SK-MEL-5 (cell line): ENCODE measurements around the gene CCNQ. TPM values are rescaled to one million over a fixed set of nuclear protein-coding genes. Genes with fewer than 3 reads are reported as not detected.
A peak's percentile ranks its signal among the peaks of the same experiment; 100 is the strongest.

ENCODE experiments used
- DNase-seq: peaks from one replicate; pipeline ENCODE4 v3.0.0-alpha.2; 2016; ENCODE audit warnings: low read depth, low spot score
- in situ Hi-C: cut with HindIII; loops from 2 replicates; pipeline ENCODE4 v1.10.0; 2016; ENCODE audit warnings: low sequenced_read_pairs, high pct_unique_total_duplicates, low pct_unique_long_range_greater_than_20kb
- total RNA-seq: library from RNA; depleted of rRNA; stranded (reverse); fragments of >200 nt; shearing (Covaris generic); gene quantifications from 2 replicates; pipeline ENCODE4 v1.2.3, GENCODE V29; 2014

Gene CCNQ
- total RNA-seq, 1 experiment from 2014 or later, result 44.4 TPM

DNA sequence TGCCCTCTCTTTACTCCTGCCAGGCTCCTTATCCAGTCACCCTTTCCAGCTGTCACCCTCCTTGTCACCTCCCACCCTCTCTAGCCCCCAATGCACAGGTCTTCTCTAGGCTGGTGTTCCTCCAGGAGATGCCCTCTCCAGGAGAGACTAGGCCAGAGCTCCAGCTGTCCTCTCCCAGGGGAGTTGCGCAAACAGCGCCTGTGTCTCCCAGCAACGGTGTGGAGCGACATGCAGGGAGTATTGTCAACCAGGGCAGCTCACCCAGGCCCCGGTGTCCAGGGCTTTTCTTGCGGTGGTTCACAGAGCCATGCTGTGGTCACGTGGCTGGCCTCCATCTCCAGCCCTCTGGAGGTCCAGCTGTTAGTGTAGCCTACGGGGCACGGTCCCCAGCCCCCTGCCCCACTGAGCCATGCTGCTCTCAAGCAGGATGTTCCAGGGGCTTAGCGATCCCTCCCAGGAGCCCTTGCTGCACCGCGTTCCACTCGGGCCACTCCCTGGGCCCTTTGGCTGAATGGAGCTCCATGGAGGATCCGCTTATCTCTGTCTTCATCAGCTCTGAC, 34.8 kb downstream of the CCNQ start:
- in situ Hi-C loops, result no loop called here
- no peak for DNase-seq

DNA sequence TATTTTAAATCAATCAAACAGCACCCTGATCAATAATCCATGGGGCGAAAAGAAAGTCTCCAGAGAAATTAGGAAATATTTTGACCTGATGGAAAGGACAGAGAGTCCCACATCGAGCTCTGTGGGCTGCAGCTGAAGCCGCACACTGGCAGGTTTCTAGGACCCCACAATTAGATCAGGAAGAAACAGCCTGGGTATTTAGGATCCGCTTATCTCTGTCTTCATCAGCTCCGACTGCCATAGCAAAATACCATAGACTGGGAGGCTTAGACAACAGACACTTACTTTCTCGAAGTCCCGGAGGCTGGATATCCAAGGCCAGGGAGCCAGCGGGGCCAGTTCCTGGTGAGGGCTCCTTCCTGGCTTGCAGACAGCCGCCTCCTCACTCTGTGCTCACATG, 36.4 kb downstream of the CCNQ start:
- in situ Hi-C loops, result no loop called here
- DNase-seq, result no peak

DNA sequence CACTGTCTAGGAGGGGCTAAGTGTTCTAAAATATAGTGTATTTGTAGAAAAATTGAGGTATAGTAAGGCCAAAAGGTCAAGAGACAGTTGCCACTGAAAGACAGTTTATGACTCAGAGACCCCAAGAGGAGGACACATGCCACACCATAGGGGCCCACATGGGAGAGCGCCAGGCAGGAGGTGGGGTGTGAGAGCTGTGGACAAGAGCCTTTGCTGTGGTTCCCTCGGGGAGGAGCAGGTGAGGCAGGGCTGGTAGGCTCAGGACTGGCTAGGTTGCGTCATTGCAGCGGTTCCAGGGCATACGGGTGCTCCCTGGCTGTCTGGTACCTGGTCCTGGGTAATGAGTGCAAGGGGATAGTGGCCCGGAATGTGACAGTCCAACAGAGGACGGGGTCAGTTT, 37.6 kb downstream of the CCNQ start:
- DNase-seq, result no peak
- in situ Hi-C loops, result no loop called here

DNA sequence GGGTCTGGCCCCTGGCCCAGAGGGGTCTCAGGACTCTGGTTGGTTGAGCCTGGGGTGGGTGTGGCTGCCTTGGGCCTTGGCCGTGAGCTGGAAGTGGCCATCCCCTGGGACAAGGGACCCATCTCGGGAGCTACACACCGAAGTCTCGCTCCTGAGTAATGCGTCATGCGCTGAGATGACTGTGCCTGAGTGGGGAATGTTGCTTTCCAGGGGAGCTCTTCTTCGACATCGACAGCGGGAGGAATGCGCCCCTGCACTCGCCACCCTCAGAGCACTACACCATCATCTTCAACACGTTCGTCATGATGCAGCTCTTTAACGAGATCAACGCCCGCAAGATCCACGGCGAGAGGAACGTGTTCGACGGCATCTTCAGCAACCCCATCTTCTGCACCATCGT, 38.5 kb downstream of the CCNQ start:
- DNase-seq, result no peak
- in situ Hi-C loops, result no loop called here

DNA sequence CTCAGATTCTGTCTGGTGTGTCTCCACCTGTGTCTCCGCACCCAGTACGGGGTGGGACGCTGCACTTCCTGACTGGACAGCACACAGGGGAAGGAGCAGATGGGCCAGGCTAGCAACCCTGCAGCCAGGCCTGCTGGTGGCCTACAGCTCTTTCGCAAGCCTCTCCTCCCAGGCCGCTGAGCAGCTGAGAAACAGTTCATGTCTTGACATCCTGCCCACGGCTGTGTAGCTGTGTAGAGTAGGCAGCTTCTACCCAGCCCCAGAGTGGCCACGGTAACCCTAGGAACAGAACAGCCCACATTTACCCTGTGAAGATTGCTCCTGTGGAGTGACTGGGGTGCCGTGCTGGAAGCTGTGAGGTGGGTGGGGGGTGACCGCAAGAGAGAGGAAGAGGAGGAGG, 38.9 kb downstream of the CCNQ start:
- DNase-seq, result no peak
- in situ Hi-C loops, result no loop called here

DNA sequence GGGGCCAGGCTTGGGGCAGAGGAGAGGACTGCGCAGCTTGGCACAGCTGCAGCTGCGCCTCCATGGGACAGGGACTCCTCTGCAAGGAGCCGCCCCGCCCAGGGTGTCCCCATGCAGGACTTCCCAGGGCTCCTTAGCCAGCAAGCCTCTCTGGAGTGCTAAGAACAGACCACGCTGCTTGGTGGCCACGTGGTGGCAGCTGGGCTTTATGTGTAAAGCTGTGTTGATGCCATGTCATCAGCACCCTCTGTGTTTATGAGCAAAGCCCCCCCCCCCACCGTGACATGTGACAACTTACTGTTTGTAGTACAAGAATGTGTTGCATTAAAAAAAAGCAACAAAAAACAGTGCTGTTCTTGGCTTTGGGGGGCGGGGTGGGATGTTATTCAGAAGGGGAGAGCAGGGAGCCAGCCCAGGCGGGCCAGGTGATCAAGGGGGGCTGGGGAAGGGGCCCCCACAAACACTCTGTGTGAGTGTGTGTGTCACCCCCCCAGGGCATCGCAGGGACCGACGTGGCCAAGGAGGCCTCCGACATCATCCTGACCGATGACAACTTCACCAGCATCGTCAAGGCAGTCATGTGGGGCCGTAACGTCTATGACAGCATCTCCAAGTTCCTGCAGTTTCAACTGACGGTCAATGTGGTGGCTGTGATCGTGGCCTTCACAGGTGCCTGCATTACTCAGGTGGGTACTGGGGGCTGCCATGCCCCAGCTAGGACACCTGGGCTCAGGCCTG, 41.2 kb downstream of the CCNQ start:
- peak; percentile 32 for DNase-seq
- in situ Hi-C loops, result no loop called here

DNA sequence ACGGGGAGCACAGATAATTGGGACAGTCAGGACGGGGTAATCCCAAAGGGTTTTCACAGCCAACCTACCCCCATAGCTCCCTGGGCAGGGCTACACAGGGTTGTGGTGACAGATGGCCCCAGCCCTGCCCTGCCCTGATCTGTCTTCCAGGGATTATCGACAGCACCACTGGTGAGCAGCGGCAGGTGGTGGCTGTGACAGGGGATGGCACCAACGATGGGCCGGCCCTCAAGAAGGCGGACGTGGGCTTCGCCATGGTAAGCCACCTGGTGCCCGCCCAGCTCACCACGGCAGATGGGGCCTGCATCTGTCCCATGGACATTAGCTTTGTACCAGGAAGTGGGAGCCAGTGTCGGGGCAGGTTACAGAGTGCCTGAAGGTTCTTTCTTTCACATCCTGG, 42.2 kb downstream of the CCNQ start:
- no peak for DNase-seq
- in situ Hi-C loops, result no loop called here

DNA sequence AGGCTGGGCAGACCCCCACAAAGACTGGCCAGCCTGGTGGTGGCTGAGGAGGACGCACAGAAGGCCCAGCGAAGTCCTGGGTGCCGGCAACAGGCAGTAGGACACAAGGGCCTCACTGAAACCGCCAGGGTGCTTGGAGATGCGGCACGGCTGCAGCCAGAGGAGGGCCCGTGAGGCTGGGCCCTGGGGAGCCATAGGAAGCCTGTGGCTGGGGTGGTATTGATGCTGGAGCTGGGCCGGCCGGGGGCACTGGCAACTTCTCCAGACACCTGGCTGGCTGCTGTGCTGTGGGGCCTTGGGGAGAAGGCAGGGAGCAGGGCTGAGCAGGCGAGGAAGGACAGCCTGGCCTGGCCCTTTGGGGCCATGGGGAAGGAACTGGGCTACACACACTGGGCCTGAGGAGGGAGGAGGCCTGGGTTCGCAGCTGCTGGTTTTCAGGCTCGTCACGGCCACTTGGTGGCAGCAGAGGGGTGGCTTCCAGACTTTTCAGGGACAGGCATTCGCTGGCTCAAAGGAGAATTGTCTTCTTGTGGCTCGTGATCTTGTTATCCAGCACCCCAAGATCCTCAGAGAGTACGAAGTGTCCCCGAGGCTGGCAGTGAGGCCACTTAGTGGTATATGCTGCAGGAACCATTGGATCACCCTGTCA, 44.3 kb downstream of the CCNQ start:
- in situ Hi-C loops, result no loop called here
- peak; percentile 58 for DNase-seq

DNA sequence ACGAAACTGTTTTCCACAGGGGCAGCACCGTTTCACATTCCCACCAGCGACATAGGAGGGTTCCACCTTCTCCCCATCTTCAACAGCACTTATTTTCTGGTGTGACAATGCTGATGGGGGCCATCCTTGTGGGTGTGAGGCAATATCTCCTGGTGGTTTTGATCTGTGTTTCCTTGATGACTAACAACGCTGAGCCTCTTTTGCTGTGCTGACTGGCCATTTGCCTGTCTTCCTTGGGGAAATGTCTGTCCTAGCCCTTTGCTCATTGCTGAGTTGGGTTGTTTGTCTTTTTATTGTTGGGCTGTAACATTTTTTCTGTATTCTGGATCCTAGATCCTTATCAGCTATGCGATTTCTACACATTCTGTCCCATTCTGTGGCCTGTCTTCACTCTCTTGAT, 47.8 kb downstream of the CCNQ start:
- no peak for DNase-seq
- in situ Hi-C loops, result no loop called here

DNA sequence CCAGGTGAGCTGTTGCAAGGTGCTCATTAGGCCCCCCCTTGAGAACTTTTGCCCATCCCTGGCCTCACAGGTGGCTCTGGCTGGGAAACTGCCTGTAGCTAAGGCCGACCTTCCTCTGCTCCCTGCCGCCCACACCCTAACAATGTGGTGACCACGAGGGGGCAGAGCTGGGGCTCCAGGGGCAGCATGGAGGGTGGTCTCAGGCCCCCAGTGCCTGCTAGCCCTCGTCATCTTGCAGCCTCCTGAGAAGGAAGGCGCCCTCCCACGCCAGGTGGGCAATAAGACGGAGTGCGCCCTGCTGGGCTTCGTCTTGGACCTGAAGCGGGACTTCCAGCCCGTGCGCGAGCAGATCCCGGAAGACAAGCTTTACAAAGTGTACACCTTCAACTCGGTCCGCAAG, 49.1 kb downstream of the CCNQ start:
- in situ Hi-C loops, result no loop called here
- no peak for DNase-seq

DNA sequence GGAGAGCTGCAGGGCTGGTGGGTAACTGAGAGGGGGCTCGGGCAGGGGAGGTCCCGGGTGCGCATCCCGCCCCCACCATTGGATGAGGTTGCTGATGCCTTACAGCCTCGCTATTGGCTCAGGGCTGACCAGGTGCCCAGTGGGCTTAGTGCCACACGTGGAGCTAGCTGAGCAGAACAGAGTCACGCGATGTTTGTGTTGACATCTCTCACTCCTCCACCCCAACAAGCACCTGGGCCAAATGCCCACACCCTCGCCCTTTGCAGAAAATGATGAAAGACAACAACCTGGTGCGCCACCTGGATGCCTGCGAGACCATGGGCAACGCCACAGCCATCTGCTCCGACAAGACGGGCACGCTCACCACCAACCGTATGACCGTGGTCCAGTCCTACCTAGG, 49.7 kb downstream of the CCNQ start:
- in situ Hi-C loops, result no loop called here
- no peak for DNase-seq

DNA sequence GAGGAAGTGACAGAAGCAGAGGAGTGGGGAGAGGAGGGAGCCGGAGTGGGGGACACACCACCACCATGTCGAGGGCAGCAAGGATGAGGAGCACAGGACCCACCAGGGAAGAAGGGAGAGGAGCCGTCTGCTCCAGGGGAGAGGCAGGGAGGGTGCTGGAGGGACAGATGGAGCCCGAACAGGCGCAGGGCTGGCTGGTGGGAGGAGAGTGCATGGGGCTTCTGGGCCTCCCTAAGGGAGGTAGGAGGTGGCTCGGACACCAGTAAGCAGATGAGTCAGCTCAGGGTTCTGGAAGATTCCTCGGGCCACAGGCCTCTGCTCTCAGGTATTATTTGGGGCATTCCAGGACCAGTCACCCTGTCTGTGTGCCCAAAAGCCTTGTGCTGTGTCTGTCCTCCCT, 51.7 kb downstream of the CCNQ start:
- in situ Hi-C loops, result no loop called here
- DNase-seq, result no peak

DNA sequence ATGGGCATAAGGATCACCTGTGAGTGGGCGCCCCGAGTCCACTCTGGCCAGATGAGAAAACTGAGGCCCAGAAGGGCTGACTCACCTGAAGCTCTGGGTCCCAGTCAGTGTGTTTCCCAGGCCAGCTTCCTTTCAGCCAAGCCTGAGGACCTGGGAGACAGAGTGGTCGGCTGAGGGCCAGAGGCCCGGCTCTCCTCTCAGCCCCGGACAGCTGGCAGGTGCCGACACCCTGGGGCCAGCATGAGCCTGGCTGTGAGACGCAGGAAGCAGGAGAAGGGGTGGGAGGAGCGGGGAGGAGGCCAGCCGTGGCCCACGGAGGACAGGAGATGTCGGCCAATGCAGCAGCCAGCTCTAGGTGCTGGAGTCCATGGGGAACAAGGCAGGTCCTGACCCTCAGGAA, 52.6 kb downstream of the CCNQ start:
- no peak for DNase-seq
- in situ Hi-C loops, result no loop called here

DNA sequence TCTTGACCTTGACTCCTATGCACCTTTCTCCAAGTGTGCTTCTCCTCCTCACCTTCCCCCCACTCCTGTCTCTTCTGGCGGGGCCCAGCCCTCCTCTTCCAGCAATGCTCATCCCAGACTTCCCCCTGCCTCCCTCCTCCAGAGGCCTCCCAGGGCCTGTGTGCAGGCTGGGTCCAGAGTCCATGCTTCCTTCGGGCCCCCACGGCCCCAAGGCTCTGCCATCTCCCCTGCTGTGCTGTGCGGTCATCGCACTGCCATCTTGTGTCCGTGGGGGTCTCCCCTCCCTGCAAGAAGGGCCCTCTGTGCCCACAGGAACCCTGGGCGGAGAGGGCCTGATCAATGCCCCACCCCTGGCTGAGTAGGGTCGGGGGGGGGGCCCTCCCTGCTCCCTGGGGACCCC, 54.2 kb downstream of the CCNQ start:
- DNase-seq, result no peak
- in situ Hi-C loops, result no loop called here

DNA sequence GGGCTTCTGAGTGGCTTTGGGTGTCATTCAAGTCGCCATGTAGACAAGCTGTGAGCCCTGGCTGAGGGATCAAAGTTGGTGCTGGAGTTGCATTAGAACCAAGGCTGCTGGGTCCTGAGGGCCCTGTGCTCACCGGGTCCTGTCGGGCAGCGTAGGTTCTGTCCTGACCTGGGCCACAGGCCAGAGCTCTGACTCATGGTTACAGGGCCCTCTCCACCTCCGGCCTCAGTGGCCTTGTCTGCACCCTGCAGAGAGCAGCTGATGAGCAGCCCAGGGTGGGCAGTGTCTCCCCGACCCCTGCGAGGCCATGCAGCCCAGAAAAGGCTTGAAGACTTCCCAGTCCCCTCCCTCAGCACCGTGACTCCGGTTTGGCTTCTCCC, 59.0 kb downstream of the CCNQ start:
- DNase-seq, result no peak
- in situ Hi-C loops, result no loop called here

DNA sequence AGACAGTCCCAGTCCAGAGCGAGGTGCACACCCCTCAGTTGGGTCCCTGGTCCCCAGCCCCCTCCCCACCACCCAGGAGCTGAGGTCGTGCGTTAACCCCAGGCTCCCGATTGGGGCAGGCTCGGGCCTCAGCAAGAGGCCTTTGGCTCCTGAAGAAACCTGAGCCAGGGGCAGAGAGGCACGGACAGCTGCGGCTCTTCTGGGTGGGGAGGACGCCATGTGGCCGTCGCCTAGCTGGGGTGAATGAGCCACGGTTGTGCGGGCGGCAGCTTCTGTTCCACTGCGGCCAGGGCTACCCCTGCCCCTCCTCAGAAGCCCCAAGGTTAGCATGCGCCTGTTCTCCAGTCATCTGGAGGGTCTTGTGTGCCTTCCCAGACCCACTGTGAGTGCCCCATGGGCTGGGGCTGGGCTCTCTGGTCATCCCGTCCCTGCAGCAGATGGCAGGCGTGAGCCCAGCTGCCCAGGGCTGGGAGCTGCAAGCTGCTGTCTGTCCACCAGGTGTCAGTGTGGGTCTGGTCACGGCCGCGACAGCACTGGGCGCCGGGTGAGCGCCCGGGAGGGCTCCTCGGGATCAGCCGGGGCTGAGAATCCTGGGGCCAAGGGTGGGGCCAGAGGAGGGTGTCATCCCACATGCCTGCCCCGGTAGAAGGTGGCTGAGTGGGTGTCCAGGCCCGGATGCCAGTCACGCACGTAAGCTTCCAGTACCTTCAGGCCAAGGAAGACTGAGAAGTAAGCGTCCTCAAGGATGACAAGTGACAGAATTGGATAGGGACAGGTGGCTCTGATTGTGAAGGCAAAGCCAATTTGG, 59.6 kb downstream of the CCNQ start:
- peak; percentile 68 for DNase-seq
- in situ Hi-C loops, result no loop called here

DNA sequence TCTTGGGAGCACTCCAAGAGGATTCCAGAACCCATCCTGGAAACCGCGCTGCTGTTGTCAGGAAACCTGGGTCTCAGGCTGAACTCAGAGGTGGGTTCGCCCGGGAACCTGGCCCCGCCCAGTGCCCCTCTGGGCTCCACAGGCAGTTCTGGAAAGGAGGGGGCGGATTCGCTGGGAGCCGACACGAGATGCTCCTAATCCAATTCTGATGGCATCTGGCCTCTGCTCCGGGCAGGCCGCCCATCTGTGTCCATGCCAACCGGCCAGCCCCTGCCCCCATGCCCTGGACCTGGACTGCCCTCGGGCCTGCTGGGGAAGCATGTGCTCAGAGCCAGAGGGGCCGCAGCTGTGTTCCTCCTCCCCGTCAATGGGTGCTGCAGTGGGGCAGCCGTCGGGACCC, 60.5 kb downstream of the CCNQ start:
- no peak for DNase-seq
- in situ Hi-C loops, result no loop called here
